HepG2 (cell line): ENCODE results near the gene LCA5.

Experiments used
- FOXK1 ChIP-seq: sonication (generic); formaldehyde crosslinking; IDR thresholded peaks from 2 replicates; pipeline ENCODE4 v1.4.0; 2020; ENCODE audit warnings: low read depth, missing genetic modification reagents, borderline replicate concordance
- HDAC2 ChIP-seq: sonication (generic); formaldehyde crosslinking; IDR thresholded peaks from 2 replicates; pipeline ENCODE4 v1.4.0; 2020; ENCODE audit warnings: missing genetic modification reagents
- PHF8 ChIP-seq: sonication (generic); formaldehyde crosslinking; IDR thresholded peaks from 2 replicates; pipeline ENCODE4 v1.5.0; 2020; ENCODE audit warnings: missing genetic modification reagents
- REST ChIP-seq, 2 experiments: IDR thresholded peaks; 2 replicates each; pipeline ENCODE4 v1.6.1; 2011 to 2012; ENCODE audit warnings: low read length in 2 of 2, borderline replicate concordance in 1 of 2, low read depth in 1 of 2, mild to moderate bottlenecking in 1 of 2, moderate library complexity in 1 of 2
- SOX6 ChIP-seq, 2 experiments: fragments of 450-650 bp in 1 of 2; sonication (generic) in 1 of 2; formaldehyde crosslinking in 1 of 2; IDR thresholded peaks; 2 replicates each; pipeline versions ENCODE4 v1.4.0 to v1.6.1; 2017 to 2020; ENCODE audit warnings: antibody characterized with exemption in 1 of 2, mild to moderate bottlenecking in 1 of 2, missing genetic modification reagents in 1 of 2
- ZNF354B ChIP-seq: sonication (generic); formaldehyde crosslinking; IDR thresholded peaks from 2 replicates; pipeline ENCODE4 v1.8.0; 2022; ENCODE audit warnings: mild to moderate bottlenecking, missing genetic modification reagents
- ZNF569 ChIP-seq: sonication (generic); formaldehyde crosslinking; IDR thresholded peaks from 2 replicates; pipeline ENCODE4 v1.5.0; 2020; ENCODE audit warnings: mild to moderate bottlenecking, missing genetic modification reagents, moderate library complexity, borderline replicate concordance

- TF ChIP-seq REST (IDR thresholded peaks at IDR 0.05; ENCODE audit: borderline replicate concordance in 1 of 2, low read depth in 1 of 2, low read length in 2 of 2), result no peak
- no peak for TF ChIP-seq ZNF354B
- no peak for TF ChIP-seq SOX6 (IDR thresholded peaks at IDR 0.05)
- TF ChIP-seq SOX6 (CRISPR knock-in tag; IDR thresholded peaks at IDR 0.05), result no peak
- TF ChIP-seq FOXK1 (CRISPR knock-in tag), result no peak
- no peak for TF ChIP-seq ZNF569 (CRISPR knock-in tag)
- no peak for TF ChIP-seq PHF8 (CRISPR knock-in tag)
- TF ChIP-seq HDAC2 (CRISPR knock-in tag), result no peak
Measured at GRCh38 chr6:79512014-79512413, 25.2 kb downstream of the LCA5 start.
